BJ (cell line): Measurements from ENCODE around the gene PRSS33. TPM values are rescaled to one million over a fixed set of nuclear protein-coding genes. Genes with fewer than 3 reads are reported as not detected.

ENCODE experiments used
- CTCF ChIA-PET: fragments of 350-600 bp; formaldehyde crosslinking; extraction: SDS; loops from one replicate; lab custom pipeline; 2021; ENCODE audit warnings: antibody characterized with exemption, inconsistent platforms; lab: Yijun Ruan, JAX
- POLR2A ChIA-PET: fragments of 300-600 bp; sonication (Branson Sonifier 250); formaldehyde crosslinking; extraction: SDS; loops from one replicate; lab custom pipeline; 2021; ENCODE audit warnings: antibody characterized with exemption; lab: Charles Lee
- DNase-seq: peaks from one replicate; pipeline ENCODE4 v3.0.0-alpha.2; 2011; ENCODE audit warnings: low read depth
- H3K27me3 ChIP-seq: 2 replicates; pipeline ENCODE4 v1.6.0; 2011; ENCODE audit warnings: low read length; ENCODE audit not compliant: control insufficient read depth, insufficient read depth
- H3K36me3 ChIP-seq: 2 replicates; pipeline ENCODE4 v1.5.1; 2011; ENCODE audit warnings: low read length; ENCODE audit not compliant: control insufficient read depth, insufficient read depth
- H3K4me3 ChIP-seq: 2 replicates; pipeline ENCODE4 v1.5.1; 2011; ENCODE audit warnings: low read depth, mild to moderate bottlenecking, control low read depth, low read length
- CTCF ChIP-seq: IDR thresholded peaks from 2 replicates; pipeline ENCODE4 v1.5.1; 2011; ENCODE audit warnings: low read depth, mild to moderate bottlenecking, control low read depth, inconsistent platforms, low read length, moderate library complexity; ENCODE audit not compliant: insufficient read depth
- polyA plus RNA-seq: library from polyadenylated mRNA; depleted of rRNA; stranded (reverse); fragments of >200 nt; gene quantifications from 2 replicates; pipeline ENCODE4 v1.2.3, GENCODE V29; 2011

PRSS33 gene
- polyA plus RNA-seq, 1 experiment: not detected

- POLR2A ChIA-PET: no interaction called here
- no peak overlapping the region for H3K4me3 ChIP-seq
- DNase-seq: no peak
- no peaks in the 10 kb centered on the region for H3K36me3 ChIP-seq
- CTCF ChIA-PET: interaction anchor here (1.9 kb wide), 1 partner anchor 10 kb away, joined by 11 read pairs; no protein-coding TSS in a partner anchor
- no peak for TF ChIP-seq CTCF
- peaks cover 30% of the 10 kb centered on the region for H3K27me3 ChIP-seq
Measured at GRCh38 chr16:2828521-2828840, 41.1 kb upstream of the PRSS33 start.

- Histone ChIP-seq H3K4me3 (no peak overlapping the region), H3K27me3 (peaks cover 30% of the 10 kb centered on the region), H3K36me3 (no peaks in the 10 kb centered on the region)
- ChIA-PET CTCF (interaction anchor here (1.2 to 1.9 kb wide), 2 partner anchors 11 to 26 kb away, joined by 3 to 11 read pairs; no protein-coding TSS in a partner anchor), POLR2A (no interaction called here)
- no peak for TF ChIP-seq CTCF
- DNase-seq: no peak
Measured at GRCh38 chr16:2827831-2828520, 40.6 kb upstream of the PRSS33 start.

GRCh38 chr16:2827374-2827791 is 40.0 kb upstream of the PRSS33 start:
- peaks cover 29% of the 10 kb centered on the region for H3K27me3 ChIP-seq
- ChIA-PET POLR2A (no interaction called here), CTCF (interaction anchor here (1.2 kb wide), 1 partner anchor 27 kb away, joined by 3 read pairs; no protein-coding TSS in a partner anchor)
- no peak for DNase-seq
- no peaks in the 10 kb centered on the region for H3K36me3 ChIP-seq
- TF ChIP-seq CTCF: no peak
- H3K4me3 ChIP-seq: no peak overlapping the region

GRCh38 chr16:2826591-2827373 is 39.4 kb upstream of the PRSS33 start:
- no peaks in the 10 kb centered on the region for H3K36me3 ChIP-seq
- H3K4me3 ChIP-seq: no peak overlapping the region
- ChIA-PET CTCF (interaction anchor here (0.6 to 1.2 kb wide), 2 partner anchors 27 to 350 kb away, joined by 3 read pairs; no protein-coding TSS in a partner anchor), POLR2A (no interaction called here)
- no peak for TF ChIP-seq CTCF
- peaks cover 32% of the 10 kb centered on the region for H3K27me3 ChIP-seq
- DNase-seq: no peak

- CTCF ChIA-PET: interaction anchor here (1.2 kb wide), 1 partner anchor 12 kb away, joined by 4 read pairs; no protein-coding TSS in a partner anchor
- TF ChIP-seq CTCF: no peak
- peaks cover 39% of the 10 kb centered on the region for H3K27me3 ChIP-seq
- no peak for DNase-seq
- POLR2A ChIA-PET: no interaction called here
- H3K4me3 ChIP-seq: no peak overlapping the region
- no peaks in the 10 kb centered on the region for H3K36me3 ChIP-seq
Measured at GRCh38 chr16:2825906-2826305, 38.5 kb upstream of the PRSS33 start.
